ENCODE measurements around the gene NEUROG2.

NEUROG2 gene

GRCh38 chr4:112472318-112472717 lies 43.7 kb downstream of the NEUROG2 start:
- DNase-seq = no peak

Data from CD4-positive, alpha-beta T cell treated with Interleukin-21 for 1 hour (primary cell).